8988T (cell line): ENCODE measurements around the gene FPR2.
A peak's percentile ranks its signal among the peaks of the same experiment; 100 is the strongest.
"Not testable (repeated sequence)": the region's sequence is repeated elsewhere in the genome, so short reads cannot be mapped to it uniquely, and the experiment has no call there.

ENCODE experiments used
- DNase-seq: peaks from one replicate; pipeline ENCODE4 v3.0.0; 2011

FPR2 gene, protein sequence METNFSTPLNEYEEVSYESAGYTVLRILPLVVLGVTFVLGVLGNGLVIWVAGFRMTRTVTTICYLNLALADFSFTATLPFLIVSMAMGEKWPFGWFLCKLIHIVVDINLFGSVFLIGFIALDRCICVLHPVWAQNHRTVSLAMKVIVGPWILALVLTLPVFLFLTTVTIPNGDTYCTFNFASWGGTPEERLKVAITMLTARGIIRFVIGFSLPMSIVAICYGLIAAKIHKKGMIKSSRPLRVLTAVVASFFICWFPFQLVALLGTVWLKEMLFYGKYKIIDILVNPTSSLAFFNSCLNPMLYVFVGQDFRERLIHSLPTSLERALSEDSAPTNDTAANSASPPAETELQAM

DNA sequence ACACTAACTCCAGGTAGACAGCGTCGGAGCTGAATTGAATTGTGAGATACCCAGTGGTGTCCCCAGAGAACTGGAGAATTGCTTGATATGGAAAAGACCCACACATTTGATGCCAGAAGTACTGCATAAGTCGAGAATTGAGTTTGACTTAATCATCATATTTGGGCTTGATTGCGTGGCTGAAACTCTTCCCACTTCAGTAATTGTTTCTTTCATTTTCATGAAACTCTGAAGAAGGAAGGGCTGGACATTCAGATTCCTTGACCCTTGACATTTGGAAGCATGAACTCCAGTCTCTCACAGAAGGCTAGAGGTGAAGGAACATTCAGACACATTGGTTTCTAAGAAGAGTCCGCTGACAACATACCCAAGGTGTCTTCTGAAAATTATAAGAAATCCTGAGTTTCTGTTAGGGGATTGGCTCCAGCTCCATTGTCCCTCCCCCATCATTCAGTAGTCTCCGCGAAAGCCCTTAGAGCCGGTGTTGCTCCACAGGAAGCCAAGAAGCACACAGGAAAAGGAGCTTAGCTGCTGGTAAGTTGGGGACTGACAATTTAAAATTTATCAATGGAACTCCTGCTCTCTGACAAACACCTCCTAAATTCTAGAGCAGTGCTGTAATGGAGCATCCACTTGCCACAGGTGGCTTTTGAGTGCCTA lies at the start of gene FPR2:
Gene FPR2 (plus strand): TSS at position 484 of the 660 bp plus-strand sequence. CDS start 7,479 bp downstream, outside the sequence.
- DNase-seq, result no peak

DNA sequence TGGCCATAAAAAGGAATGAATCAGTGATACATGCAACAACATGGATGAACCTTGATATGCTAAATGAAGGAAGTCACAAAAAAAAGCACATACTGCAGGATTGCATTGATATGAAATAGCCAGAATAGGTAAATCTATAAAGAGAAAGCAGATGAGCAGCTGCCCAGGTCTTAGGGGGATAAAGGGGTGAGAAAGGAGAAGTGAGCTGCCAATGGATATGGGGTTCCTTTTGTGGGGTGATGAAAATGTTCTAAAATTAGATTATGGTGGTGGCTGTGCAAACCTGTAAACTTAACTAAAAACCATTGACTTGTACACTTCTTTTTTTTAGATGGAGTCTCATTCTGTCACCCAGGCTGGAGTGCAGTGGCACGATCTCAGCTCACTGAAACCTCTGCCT lies 49.3 kb upstream of the FPR2 start:
- no peak for DNase-seq

DNA sequence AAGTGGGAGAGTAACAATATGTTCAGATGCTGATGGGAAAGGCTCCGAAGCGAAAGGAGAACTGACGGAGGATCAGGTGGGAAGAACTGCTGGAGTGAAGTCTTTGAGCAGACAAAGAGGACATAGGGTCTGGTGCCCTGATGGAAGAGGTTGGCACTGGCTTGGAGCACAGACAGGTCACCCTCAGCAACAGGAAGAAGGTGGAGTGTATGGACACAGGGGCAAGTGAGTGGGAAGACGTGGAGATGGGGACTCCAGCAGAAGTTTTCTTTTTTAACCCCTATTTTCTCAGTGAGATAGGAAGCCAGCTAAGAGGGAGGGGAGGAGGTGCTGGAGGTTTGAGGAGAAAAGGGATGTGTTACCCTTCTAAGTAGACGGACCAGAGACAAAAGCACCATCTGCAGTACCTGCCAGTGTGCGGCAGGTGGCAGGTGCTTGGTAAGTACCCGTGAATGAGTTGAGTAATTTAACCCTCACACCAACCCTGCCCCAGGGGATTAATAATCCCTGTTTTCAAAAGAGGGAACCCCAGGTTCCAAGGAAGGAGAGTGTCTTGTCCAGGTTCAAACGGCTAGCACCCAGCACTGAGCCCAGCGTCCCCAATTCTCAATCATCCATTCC lies 48.4 kb upstream of the FPR2 start:
- DNase-seq, result peak; percentile 69

DNA sequence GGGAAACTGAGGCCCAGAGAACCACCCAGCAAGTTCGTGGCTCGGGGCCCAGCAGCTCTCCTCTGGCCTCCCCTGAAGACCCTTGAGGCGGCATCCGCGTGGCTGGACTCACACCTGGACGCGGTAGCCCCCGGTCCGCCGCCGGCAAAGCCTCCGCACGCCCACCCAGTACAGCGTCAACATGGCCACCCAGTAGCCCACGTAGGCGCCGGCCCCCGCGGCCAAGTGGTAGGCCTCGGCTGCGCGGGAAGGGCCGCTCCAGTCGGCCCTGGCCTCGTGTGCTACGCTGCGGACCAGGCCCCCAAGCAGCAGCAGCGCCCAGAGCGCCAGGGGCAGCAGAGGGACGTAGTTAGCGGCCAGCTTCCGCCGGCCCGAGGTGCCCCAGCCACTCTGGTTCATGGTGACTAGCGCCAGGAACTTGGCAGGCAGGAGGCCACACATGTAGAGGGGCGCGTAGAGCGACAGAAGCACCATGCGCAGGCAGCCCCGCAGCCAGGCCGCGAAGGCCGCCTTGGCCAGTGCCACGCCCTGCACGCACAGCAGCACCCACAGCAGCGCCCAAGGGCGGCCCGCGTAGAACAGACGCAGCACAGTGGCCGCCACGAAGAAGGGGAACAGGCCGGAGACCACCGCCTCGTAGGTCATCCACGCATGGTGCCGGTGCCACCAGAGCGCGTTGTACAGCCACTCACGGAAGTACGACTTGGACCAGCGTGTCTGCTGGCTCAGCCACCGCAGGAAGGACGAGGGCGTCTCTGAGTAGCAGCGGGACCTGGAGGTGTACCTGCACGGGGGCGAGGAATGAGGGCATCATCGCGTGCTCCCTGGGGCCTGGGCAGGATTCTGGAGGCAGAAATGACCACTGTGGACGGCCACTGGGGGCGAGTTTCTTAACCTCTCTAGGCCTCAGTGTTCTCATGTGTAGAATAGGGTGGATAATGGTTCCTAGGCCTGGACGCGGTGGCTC lies 47.4 kb upstream of the FPR2 start:
- DNase-seq, result no peak

DNA sequence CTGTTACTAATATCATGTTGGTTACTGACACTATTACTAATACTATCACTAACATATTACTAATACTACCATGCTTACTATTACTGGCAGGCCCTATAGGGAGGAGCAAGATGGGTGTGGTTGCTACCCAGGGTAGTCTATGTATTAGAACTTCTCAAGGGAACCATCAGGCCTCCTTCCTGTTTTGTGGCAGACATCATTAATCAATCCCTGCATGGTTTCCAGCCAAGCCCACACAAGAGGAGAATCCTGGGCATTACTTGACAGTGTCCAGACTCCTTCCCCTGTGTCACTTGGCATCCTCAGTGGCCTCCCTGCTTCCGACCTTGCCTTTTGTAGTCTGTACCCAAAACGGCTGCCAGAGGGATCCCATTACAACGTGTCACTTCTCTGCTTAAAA lies 46.1 kb upstream of the FPR2 start:
- no peak for DNase-seq

DNA sequence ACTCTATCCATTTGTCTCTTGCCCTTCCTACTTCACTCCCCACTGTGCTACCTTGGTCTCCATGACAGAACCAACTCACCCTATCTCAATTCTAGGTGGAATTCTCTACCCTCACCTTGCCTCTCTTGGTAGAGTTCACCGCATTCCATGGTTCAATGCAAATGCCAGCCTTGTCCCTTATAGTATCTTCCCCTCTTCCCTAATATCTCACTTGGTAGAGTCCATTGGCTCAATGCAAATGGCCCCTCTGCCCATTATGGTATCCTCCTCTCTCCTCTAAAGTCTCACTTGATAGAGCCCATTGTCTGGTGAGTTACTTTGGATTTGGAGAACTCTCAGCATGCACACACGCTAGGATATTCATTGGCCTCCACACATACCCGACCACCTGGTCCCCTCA lies 45.1 kb upstream of the FPR2 start:
- no peak for DNase-seq

DNA sequence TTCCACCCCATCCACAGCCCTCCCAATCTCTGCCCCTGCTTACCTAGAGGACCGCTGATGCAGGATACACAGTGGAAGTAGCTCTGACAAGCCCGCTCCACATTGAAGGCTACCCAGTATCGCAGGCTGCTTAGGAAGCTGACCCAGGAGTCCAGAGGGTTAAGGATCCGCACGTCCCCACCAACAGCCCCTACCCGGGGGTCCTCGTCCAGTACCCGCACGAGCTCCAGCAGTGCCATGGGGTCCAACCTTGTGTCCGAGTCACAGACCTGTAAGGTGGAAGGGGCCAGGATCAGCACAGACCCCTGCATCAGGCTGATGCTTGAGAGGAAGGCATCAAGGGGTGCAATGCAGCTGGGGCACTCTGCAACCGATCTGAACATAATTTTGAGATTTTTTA lies 44.1 kb upstream of the FPR2 start:
- no peak for DNase-seq

DNA sequence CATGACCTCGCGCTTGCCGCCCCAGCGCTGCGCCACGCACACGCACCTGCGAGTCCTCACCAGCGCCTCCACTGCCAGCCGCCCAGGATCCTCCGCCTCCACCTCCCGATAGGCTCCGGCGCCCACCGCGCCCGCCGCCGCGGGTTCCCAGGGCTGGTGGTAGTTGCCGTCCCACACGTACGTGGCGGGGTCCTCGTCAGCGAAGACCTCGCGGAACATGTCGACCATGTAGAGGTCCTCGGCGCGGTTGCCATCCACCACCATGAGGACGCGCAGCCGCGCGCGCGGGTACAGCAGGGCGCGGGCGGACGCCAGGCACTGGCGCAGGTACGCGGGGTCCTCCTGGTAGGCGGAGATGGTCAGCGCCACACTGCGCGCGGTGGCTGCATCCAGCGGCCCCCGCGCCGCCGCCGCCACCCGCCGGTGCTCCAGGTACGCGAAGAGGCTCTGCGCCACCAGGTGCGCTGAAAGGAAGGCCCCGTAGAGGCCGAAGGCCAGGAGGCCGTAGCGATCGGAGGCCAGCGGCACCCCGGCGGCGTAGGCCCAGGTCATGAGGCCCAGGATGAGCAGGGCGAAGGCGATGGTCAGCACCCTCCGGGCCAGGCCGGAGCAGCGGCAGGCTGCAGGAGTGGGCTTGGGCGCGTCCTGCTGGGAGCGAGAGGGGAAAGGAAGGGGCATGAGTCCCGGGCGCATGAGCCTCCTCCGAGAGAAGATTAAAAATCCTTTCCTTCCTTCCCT lies 41.6 kb upstream of the FPR2 start:
- DNase-seq, result no peak

DNA sequence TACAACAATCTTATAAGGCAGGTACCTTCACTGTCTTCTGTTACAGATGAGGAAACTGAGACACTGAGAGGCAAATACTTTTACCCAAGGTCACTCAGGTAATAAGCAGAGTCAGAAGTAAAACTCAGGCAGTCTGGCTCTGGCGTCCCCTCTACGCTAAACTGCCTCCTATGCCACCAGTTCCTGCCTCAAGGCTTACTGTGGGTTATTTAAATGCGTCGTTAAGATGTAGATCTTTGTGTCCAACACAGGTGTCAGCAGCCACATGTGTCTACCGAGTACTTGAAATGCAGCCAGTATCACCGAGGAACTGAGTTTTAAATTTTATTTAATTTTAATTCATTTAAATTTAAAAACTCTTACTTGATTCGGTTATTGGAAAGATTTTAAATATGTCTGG lies 39.1 kb upstream of the FPR2 start:
- DNase-seq, result no peak

DNA sequence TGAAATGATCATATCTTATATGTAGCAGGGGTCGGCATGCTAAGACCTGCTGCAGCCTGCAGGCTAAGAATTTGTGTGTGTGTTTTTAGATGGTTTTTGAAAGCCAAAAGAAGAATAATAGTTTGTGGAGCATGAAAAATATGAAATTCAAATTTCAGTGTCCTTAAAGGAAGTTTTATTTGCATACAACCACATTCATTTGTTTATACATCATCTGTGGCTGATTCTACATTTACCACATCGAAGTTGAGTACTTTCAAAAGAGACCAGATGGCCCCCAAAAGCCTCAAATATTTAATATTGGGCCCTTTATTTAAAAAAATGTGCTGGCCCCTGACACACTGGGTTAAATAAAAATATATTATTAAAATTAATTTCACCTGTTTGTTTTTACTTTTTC lies 38.5 kb upstream of the FPR2 start:
- no peak for DNase-seq

DNA sequence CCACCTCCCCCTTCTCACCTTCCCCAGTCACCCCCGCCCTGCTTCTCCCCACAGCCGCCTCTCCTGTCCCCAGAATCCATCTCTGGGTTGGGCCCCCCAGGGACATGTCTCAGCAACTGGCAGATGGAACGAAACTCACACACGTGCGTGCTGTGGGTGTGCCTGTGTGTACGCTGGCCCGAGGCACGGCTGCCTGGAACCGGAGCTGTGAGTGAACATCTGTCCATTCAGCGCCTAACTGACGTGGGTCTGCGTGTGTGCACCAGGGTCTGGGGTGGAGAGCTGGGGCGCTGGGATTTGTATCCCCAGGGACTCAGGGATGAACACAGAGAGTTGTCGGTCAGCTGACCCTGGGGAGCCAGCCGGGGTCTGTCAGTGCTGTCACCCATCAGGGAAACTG lies 36.4 kb upstream of the FPR2 start:
- DNase-seq, result no peak

DNA sequence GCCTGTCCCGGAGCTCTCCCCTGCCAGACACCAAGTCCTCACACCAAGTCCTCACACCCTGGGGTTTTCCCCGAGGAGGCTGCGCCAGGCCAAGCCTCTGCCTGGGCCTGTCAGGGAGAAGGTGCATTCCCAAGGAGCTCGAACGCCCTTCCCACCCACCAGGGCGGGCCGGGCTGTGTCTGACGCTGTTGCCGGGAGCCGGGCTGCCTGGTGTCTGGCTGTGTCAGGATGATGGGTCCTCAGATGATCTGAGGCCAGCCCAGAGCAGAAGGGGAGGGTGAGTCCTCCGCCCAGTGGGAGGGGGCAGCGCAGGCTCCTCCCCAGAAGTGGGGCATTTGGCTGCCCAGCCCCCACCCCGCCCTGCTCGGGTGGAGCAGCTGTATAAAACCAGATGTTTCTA lies 34.9 kb upstream of the FPR2 start:
- no peak for DNase-seq

DNA sequence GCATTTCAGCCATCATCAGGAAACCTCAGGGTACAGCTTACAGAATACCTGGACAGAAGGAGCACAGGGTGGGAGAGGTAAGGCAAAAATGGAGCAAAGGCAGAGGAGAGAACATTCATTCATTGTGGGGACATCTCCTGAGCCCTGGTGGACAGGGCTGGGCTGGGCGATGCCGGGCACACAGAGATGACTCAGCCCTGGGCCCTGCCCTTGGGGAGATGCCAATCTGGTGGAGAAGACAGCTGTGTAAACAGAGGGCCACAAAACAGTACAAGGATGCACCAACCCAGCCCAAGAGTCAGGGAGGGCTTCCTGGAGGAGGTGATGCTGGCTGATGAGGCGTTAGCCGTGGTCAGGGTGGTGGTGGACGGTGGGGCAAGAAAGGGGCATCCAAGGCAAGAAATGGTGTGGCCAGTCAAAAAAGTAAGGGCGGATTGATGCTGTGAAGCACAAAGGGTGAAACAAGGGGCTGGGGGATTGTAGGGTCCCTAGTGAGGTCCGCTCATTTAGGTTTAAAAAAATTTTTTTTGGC lies 33.6 kb upstream of the FPR2 start:
- DNase-seq, result no peak

DNA sequence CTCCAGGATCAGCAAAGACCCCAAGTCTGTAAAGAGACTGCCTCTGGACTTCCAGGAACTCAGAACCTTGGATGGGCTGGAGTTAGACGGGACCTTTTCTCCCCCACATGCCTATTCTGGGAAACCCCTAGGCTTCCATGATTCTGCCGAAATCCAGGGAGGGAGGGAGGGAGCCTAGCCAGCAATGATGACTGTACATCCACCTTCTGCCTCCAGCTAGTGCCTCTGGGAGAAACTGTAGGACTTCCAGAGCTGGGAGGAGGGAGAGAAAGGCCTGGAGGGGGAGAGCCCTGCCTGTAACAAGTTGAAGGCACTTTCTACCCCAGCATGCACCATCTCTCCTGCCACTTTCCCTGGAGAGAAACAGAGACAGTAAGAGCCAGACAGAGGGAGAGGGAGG lies 31.2 kb upstream of the FPR2 start:
- DNase-seq, result no peak

DNA sequence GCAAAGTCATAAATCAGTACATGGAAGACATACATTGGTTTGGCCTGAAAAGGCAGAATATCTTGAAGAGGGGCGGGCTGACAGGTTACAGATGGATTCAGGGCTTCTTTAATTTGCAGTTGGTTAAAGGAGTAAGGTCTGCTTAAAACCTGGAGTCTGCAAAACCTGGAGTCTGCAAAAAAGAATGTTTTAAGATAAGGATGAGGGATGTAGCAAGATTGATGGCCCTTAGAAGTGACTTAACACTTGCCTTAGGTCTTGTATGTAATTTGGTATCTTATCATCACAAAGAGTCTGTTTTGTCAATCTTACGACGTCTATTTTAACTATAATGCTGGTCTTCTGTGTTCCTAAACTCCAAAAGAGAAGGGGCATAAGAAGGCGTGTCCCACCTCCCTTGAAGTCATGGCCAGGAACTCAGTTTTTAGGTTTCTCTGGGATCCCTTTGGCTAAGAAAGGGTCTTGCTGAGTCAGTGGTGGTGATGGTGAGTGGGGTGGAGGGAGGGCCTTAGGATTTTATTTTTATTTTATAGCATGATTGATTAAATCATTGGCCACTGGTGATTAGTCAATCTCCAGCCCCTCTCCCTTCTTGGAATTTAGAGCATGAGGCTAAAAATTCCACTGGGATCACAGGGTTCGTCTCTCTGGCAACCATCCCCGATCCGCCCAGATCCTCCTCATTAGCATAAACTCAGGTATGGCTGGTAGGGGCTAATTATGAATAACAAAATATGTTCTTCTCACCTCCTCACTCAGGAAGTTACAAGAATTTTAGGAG lies 27.0 kb upstream of the FPR2 start:
- DNase-seq, result no peak

DNA sequence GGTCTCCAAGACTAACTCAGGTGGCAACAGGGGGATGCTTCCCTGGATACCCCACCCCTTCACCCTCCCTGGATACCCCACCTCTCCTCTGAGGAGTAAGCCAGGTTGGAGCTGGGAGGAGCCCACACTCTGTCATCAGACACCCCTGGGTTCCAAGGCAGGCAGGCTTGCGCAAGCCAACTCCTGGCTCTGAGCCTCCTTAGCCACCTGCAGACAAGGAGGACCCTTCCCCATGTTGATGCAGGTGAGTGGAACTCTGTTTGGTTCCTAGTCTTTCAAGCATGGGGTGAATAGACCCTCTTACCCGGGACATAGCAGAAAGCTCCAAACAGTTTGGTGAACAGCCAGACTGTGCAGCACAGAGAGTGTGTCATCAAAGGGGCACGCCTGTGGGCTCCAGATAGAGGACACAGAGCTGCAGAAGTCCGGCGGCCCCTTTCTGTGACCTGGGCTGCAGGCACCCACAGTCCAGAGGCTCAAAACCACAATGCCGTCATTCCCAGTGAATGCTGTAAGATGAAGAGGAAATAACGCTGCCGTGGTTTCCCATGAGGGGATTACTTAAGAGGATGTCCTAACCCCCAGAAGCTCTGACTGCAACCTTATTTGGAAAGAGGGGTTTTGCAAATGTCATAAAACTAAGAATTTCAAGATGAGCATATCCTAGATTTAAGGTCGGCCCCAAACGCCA lies 25.1 kb upstream of the FPR2 start:
- no peak for DNase-seq

DNA sequence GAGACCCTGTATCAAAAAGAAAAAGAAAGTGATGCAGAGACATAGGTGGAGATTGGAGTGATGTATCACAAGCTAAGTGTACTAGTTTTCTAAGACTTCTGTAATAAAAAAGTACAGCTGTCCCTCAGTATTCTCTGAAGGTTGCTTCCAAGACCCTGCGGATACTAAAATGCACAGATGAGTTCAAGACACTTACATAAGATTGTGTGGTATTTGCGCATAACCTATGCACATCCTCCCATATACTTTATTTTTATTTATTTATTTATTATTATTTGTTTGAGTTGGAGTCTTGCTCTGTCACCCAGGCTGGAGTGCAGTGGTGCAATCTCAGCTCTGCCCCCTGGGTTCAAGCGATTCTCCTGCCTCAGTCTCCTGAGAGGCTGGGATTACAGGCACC lies 23.6 kb upstream of the FPR2 start:
- DNase-seq, result no peak

DNA sequence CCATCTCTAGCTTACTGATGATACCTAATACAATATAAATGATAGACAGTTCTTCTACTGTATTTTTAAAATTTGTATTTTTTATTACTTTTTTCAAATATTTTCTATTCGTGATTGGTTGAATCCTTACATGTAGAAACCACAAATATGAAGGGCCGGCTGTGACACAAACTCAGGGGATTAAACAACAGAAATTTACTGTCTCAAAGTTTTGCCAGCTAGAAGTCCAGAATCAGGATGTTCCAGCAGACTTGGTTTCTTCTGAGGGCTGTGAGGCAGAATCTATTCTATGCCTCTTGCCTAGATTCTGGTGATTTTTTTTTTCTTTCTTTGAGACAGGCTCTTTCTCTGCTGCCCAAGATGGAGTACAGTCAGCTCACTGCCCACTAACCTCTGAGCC lies 23.1 kb upstream of the FPR2 start:
- no peak for DNase-seq

DNA sequence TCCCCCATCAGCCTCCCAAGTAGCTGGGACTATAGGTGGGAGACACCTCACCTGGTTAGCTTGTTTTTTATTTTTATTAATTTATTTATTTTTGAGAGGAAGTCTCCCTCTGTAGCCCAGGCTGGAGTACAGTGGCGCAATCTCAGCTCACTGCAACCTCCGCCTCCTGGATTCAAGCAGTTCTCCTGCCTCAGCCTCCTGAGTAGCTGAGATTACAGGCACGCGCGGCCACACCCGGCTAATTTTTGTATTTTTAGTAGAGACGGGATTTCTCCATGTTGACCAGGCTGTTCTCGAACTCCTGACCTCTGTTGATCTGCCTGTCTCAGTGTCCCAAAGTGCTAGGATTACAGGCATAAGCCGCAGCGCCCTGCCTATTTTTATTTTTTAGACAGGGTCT lies 22.5 kb upstream of the FPR2 start:
- not testable (repeated sequence) for DNase-seq

DNA sequence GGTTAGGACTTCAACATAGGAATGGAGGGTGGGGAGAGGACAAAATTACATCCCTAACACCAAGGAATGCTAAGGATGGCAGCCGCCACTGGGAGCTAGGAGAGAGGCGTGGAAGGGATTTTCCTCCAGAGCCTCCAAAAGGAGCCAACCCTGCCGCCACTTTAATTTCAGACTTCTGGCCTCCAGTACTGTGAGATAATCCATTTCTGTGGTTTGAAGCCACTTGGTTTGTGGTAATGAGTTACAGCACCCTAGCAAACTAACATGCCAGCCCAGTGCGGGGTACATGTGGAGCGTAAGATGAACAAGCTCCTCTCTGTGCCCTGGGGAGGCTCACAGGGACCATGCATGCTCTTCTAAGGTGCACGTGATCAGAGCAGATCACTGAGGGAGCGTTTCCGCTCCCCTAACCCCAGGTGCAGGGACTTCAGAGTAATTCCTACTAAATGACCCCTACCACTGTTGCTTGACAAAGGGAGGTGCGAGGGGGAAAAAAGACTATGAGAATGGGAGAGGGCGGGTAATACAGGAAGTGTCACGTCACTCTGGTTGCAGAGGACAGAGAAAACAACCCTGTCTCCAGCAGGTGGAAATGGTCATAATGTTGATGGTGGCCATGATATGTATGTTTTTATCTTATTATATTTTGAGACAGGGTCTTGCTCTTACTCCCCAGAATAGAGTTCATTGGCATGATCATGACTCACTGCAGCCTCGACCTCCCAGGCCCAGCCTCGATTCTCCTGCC lies 21.3 kb upstream of the FPR2 start:
- DNase-seq, result no peak
